Neural progenitor cell (in vitro differentiated cells): ENCODE results near the gene FAIM2.

ENCODE experiments used
- EZH2 ChIP-seq: fragments of 200-600 bp; sonication (generic); IDR thresholded peaks from 2 replicates; pipeline ENCODE4 v1.6.1; 2017; ENCODE audit warnings: antibody characterized with exemption, mild to moderate bottlenecking, moderate library complexity
- EZH2phosphoT487 ChIP-seq: fragments of 200-600 bp; sonication (generic); IDR thresholded peaks from 2 replicates; pipeline ENCODE4 v1.6.1; 2017; ENCODE audit warnings: antibody characterized with exemption
- TF ChIP-seq, protein P1 (sequence below): fragments of 200-600 bp; sonication (generic); IDR thresholded peaks from 2 replicates; pipeline ENCODE4 v1.5.1; 2017; ENCODE audit warnings: antibody characterized with exemption, mild to moderate bottlenecking

DNA sequence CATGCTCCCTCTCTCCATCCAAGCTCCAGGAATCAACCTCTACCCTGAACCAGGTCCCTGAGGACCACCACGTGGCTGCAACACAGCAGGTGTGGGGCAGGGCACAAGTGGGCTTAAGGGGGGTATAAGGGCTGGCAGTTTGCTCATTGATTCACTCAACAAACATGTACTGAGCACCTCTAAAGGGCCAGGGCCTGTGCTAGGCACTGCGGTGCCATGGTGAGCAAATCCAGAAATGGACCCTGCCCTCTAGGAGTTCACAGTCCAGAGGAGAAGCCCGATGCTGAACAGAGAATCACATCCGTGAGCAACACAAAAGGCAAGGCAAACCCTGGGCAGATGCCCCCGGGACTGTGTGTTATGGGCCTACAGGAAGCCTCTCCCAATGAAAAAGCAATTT, 40.3 kb upstream of the FAIM2 start:
- TF ChIP-seq, protein P1, sequence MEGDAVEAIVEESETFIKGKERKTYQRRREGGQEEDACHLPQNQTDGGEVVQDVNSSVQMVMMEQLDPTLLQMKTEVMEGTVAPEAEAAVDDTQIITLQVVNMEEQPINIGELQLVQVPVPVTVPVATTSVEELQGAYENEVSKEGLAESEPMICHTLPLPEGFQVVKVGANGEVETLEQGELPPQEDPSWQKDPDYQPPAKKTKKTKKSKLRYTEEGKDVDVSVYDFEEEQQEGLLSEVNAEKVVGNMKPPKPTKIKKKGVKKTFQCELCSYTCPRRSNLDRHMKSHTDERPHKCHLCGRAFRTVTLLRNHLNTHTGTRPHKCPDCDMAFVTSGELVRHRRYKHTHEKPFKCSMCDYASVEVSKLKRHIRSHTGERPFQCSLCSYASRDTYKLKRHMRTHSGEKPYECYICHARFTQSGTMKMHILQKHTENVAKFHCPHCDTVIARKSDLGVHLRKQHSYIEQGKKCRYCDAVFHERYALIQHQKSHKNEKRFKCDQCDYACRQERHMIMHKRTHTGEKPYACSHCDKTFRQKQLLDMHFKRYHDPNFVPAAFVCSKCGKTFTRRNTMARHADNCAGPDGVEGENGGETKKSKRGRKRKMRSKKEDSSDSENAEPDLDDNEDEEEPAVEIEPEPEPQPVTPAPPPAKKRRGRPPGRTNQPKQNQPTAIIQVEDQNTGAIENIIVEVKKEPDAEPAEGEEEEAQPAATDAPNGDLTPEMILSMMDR, result no peak
- TF ChIP-seq EZH2 (no peak), EZH2phosphoT487 (no peak)
